Measurements from ENCODE around the gene NKD1.
"Not testable (repeated sequence)": the region's sequence is repeated elsewhere in the genome, so short reads cannot be mapped to it uniquely, and the experiment has no call there.

The NKD1 gene

DNA sequence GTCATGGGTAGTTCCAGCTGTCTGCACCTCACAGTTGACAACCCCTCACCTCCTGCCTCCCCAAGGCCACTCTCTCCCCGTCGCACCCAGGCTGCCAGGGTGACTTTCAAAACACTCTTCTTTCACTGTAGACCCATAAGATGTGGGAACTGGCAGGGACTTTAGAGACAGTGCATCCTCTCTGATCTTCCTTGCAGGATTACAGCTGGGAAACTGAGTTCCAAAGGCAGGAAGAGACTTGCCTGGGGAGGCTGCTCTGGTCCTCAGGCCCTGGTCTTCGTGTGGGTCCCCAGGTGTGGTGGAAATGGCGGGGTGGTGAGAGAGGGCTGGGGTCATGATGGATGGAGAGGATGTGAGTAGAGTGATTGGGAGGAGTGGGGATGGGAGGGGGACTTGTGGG is 21.9 kb upstream of the NKD1 start:
- Histone ChIP-seq H3K4me1 (no peaks in the 10 kb centered on the region), H3K36me3 (replicated peaks) (no peaks in the 10 kb centered on the region), H3K27me3 (ENCODE audit: low read depth) (no peaks in the 10 kb centered on the region), H3K9me3 (0 out of 2 replicates have a peak, but pooled peaks cover 2% of the 10 kb centered on the region), H3K4me3 (no peak overlapping the region)
- DNase-seq (ENCODE audit: low spot score in 2 of 2), result no peak
- in situ Hi-C loops (cut with MboI; ENCODE audit: low sequenced_read_pairs), result no loop called here

DNA sequence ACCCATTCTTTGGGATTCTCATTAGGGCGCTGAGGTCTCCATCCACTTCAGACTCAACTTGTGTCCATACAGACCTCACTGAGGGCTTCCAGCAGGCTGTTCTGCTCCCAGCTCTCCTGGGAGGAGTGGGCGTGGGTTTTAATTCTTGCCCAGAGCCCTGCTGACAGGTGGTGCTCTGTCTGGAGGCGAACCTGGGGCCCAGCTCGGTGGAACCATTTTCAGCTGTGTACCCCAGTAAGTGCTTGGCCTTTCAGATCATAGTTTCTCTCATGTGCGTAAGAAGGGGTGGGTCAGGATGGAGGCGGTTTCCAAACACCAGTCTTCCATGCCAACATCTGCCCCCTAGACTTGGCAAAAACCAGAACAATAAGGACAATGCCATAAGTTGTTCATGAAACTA is 21.4 kb upstream of the NKD1 start:
- Histone ChIP-seq H3K27me3 (ENCODE audit: low read depth) (no peaks in the 10 kb centered on the region), H3K4me1 (no peaks in the 10 kb centered on the region), H3K9me3 (0 out of 2 replicates have a peak, but pooled peaks cover 2% of the 10 kb centered on the region), H3K4me3 (no peak overlapping the region), H3K36me3 (replicated peaks) (no peaks in the 10 kb centered on the region)
- DNase-seq (ENCODE audit: low spot score in 2 of 2), result no peak
- in situ Hi-C loops (cut with MboI; ENCODE audit: low sequenced_read_pairs), result no loop called here

DNA sequence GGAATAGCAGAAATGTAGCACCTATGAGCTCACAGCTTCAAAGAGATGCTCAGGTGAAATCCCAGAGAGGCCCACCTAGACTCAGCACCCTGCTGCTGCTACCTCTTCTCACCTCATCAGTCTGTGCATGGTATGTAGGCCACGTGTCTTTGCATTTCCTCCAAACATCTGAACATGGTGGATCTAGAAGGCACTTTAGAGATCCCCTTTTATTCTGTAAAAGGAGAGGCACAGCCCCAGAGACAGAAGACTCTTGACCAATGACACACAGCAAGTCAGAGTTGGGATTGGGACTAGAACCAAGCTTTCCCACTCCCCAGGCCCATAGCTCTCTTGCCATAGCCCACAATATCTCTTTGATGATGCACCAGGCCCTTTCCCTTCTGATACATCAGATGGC is 19.4 kb upstream of the NKD1 start:
- DNase-seq (ENCODE audit: low spot score in 2 of 2), result no peak
- no peaks in the 10 kb centered on the region for H3K27me3 ChIP-seq (ENCODE audit: low read depth)
- in situ Hi-C loops (cut with MboI; ENCODE audit: low sequenced_read_pairs), result no loop called here
- no peak overlapping the region for H3K4me3 ChIP-seq
- H3K36me3 ChIP-seq (replicated peaks), result no peaks in the 10 kb centered on the region
- H3K9me3 ChIP-seq, result 0 out of 2 replicates have a peak, but pooled peaks cover 2% of the 10 kb centered on the region
- no peaks in the 10 kb centered on the region for H3K4me1 ChIP-seq

DNA sequence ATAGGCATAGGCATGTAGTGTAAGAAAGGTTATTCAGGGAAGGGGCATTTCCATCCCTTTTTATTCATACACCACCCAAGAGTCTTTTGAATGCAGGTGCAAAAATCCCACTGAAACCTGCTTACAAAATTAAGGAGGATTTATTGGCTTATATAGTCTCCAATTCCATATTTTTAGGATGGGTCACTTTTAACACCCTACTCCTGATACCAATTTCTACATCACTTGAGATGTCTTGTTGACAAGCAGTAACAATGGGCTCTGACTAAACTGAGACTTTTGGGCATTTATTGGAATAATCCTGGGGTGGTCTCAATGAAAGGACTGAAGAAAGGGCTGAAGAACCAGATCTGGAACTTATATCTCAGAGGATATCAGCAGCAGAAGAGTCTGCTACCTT is 18.9 kb upstream of the NKD1 start:
- no peak overlapping the region for H3K4me3 ChIP-seq
- no peak for DNase-seq (ENCODE audit: low spot score in 2 of 2)
- no peaks in the 10 kb centered on the region for H3K4me1 ChIP-seq
- no peaks in the 10 kb centered on the region for H3K36me3 ChIP-seq (replicated peaks)
- 0 out of 2 replicates have a peak, but pooled peaks cover 2% of the 10 kb centered on the region for H3K9me3 ChIP-seq
- in situ Hi-C loops (cut with MboI; ENCODE audit: low sequenced_read_pairs), result no loop called here
- H3K27me3 ChIP-seq (ENCODE audit: low read depth), result no peaks in the 10 kb centered on the region

DNA sequence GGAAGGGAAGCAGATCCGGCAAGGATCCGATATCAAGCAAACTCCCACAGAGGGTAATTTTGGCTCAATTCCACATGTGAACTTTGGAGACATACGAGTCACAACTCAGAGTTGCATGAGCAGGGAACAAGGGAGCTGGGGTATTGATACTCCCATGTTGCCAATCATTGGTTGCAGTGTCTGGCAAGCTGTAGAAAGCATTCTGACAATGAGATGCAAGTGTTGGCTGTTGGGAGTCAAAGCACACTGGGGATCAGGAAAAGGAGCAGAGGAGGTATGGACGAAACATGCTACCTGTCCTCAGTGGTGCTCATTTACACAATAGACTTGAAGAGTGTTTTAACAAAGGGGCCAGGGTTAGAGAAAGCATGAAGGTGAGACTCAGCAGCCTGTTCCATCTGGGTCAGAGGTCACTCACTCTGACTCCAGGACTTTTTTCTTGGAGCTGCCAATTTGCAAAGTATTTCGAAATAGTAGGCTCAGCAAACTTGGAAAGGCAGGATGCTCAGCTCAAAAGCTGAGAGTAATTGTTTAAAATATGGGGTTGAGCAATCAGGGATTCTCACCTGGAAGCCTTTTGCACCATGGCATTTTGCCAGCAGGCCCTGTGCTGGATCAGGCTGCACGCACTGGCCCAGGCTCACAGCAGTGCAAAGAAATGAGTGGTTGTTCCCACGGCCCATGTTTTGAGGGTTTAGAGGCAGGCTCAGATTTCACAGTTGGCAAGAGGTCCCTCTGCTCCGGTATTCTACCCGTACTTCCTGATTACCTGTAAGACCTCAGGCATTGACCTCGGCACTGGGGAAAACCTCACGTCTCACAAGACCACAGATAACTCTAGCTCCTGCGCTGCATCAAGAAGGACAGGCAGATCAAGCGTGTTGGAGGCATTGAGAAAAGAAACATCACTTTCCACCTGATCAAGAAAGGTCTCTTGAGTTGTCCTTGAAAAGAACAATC is 17.6 kb upstream of the NKD1 start:
- H3K4me1 ChIP-seq, result no peaks in the 10 kb centered on the region
- no peaks in the 10 kb centered on the region for H3K36me3 ChIP-seq (replicated peaks)
- H3K9me3 ChIP-seq, result 0 out of 2 replicates have a peak, but pooled peaks cover 2% of the 10 kb centered on the region
- in situ Hi-C loops (cut with MboI; ENCODE audit: low sequenced_read_pairs), result no loop called here
- no peak overlapping the region for H3K4me3 ChIP-seq
- DNase-seq (ENCODE audit: low spot score in 2 of 2), result no peak
- H3K27me3 ChIP-seq (ENCODE audit: low read depth), result no peaks in the 10 kb centered on the region

DNA sequence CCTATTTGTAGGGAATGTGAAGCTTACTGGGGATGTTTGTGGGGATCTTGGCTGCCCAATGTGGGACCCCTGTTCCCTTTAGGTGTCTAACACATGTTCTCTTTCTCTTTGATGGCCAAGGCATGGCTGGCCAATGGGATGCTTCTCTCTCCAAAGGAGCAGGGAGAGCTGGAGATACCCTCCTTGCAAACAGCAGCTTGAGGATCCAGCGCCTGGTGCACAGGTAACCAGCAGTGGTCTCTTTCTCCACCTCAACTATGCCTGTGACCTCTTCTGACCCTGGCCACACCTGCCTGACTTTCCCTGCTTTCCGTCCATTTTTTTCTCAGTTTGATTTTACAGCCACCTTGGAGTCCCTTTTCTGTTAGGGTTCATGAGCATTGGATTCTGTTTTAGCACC is 16.8 kb upstream of the NKD1 start:
- no peak overlapping the region for H3K4me3 ChIP-seq
- no peaks in the 10 kb centered on the region for H3K27me3 ChIP-seq (ENCODE audit: low read depth)
- no peaks in the 10 kb centered on the region for H3K36me3 ChIP-seq (replicated peaks)
- H3K9me3 ChIP-seq, result 0 out of 2 replicates have a peak, but pooled peaks cover 2% of the 10 kb centered on the region
- in situ Hi-C loops (cut with MboI; ENCODE audit: low sequenced_read_pairs), result no loop called here
- DNase-seq (ENCODE audit: low spot score in 2 of 2), result no peak
- H3K4me1 ChIP-seq, result no peaks in the 10 kb centered on the region

DNA sequence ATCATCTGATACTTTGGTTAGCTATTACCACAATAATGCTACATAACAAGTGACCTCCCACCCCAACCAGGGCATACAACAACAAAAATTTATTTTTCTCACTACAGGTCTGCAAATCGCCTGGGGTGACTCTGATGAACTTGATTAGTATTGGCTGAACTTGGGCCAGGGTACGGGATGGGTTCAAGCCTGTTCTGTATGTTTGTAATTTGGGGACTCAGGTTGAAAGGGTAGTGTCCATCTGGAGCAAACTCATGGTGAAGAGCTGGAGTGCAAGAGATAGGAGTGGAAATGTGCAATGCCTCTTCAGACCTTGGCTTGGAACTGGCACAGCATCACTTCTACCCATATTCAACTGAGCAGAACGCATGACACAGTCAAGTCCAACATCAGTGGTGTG is 16.3 kb upstream of the NKD1 start:
- Histone ChIP-seq H3K4me1 (no peaks in the 10 kb centered on the region), H3K27me3 (ENCODE audit: low read depth) (no peaks in the 10 kb centered on the region), H3K36me3 (replicated peaks) (no peaks in the 10 kb centered on the region), H3K9me3 (0 out of 2 replicates have a peak, but pooled peaks cover 2% of the 10 kb centered on the region), H3K4me3 (no peak overlapping the region)
- DNase-seq (ENCODE audit: low spot score in 2 of 2), result no peak
- in situ Hi-C loops (cut with MboI; ENCODE audit: low sequenced_read_pairs), result no loop called here

DNA sequence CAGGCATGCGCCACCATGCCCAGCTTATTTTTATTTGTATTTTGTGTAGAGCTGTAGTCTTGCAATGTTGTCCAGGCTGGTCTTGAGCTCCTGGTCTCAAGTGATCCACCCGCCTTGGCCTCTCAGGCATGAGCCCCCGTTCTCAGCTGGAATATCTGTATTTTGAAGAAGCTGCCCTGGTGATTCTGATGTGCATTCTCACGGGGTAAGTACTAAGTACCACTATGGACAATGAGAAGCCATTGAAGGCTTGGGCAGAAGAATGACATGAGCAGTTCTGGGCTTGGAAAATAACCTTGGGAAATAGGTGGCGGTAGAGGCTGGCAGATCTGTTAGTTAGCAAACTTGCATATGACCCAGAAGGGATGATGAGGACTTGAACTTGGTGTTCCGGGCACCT is 15.6 kb upstream of the NKD1 start:
- H3K36me3 ChIP-seq (replicated peaks), result no peaks in the 10 kb centered on the region
- no peak for DNase-seq (ENCODE audit: low spot score in 2 of 2)
- no peak overlapping the region for H3K4me3 ChIP-seq
- 0 out of 2 replicates have a peak, but pooled peaks cover 2% of the 10 kb centered on the region for H3K9me3 ChIP-seq
- no peaks in the 10 kb centered on the region for H3K27me3 ChIP-seq (ENCODE audit: low read depth)
- no peaks in the 10 kb centered on the region for H3K4me1 ChIP-seq
- in situ Hi-C loops (cut with MboI; ENCODE audit: low sequenced_read_pairs), result no loop called here

DNA sequence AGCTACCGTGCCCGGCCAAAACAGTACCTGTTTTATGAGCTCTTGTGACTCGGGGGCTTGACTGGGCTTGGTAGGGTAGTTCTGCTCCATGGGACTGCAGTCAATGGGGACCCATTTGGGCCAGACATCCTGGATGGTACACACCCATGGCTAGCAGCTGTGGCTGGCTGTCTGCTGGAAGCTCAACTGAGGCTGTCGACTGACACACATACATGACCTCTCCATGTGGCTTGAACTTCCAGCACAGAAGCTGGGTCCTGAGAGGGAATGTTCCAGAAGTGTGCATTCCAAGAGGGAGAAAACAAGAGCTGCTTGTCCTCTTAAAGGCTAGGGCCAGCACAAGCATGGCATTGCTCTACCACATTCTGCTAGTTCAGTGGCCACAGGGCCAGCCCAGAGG is 14.9 kb upstream of the NKD1 start:
- Histone ChIP-seq H3K9me3 (0 out of 2 replicates have a peak, but pooled peaks cover 2% of the 10 kb centered on the region), H3K4me1 (no peaks in the 10 kb centered on the region), H3K36me3 (replicated peaks) (no peaks in the 10 kb centered on the region), H3K4me3 (no peak overlapping the region), H3K27me3 (ENCODE audit: low read depth) (no peaks in the 10 kb centered on the region)
- DNase-seq (ENCODE audit: low spot score in 2 of 2), result no peak
- in situ Hi-C loops (cut with MboI; ENCODE audit: low sequenced_read_pairs), result no loop called here

DNA sequence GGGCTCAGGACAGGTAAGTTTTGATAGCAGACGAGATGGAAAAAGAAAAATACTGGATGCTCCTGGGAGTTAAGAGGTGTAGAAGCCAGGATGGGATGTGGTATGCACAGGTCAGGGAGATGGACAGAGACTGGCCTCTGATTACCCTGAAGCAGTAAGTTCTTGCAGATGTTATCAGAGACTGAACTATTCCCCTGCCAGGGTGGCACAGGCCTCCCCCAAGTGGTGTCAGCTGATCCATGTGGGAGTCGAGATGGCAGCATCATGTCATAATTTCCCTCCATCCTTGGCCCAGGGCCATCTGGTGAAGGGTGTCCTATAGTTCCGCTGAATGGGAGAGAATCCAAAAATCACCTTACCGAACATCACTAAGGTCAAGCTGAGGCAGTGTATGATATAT is 14.1 kb upstream of the NKD1 start:
- no peaks in the 10 kb centered on the region for H3K27me3 ChIP-seq (ENCODE audit: low read depth)
- DNase-seq (ENCODE audit: low spot score in 2 of 2), result no peak
- no peaks in the 10 kb centered on the region for H3K36me3 ChIP-seq (replicated peaks)
- H3K9me3 ChIP-seq, result 0 out of 2 replicates have a peak, but pooled peaks cover 2% of the 10 kb centered on the region
- in situ Hi-C loops (cut with MboI; ENCODE audit: low sequenced_read_pairs), result no loop called here
- no peaks in the 10 kb centered on the region for H3K4me1 ChIP-seq
- H3K4me3 ChIP-seq, result no peak overlapping the region

DNA sequence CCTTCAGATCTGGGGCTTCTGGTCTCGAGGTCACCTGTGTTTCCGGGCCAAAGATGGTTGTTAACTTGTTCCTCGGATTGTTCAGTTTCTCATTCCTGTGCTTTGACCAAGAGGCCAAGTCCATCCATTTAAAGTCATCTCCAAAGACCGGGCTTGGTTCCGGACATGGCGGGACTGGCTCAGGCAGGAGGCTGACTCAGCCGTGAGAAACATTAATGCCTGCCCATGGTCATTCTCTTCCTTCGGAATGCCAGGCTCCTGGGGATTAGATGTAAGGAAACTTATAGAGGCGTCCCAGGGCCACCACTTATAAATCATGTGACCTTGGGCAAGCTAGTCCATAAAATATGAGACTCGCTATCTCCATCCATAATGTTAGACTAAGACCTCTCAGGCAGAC is 13.6 kb upstream of the NKD1 start:
- DNase-seq (ENCODE audit: low spot score in 2 of 2), result no peak
- Histone ChIP-seq H3K4me1 (no peaks in the 10 kb centered on the region), H3K36me3 (replicated peaks) (no peaks in the 10 kb centered on the region), H3K4me3 (no peak overlapping the region), H3K27me3 (ENCODE audit: low read depth) (no peaks in the 10 kb centered on the region), H3K9me3 (0 out of 2 replicates have a peak, but pooled peaks cover 1% of the 10 kb centered on the region)
- in situ Hi-C loops (cut with MboI; ENCODE audit: low sequenced_read_pairs), result no loop called here

DNA sequence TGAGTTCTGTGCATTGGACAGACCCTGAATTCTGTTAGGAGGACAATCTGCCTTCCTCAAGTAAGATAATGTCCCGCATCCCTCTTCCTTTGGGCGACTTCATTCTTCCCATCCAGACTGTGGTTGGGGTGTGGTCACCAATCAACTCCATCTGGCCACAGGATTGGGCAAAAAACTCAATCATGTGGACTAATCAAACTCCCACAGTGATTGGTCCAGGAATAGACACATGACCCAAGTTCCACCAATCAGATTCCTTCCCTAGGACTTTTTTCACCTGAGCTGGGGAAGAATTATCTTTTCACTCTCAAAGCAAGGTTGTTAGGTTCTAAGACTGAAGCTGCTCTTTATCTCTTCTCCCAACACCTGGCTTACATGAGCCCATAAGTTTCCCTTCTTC is 13.2 kb upstream of the NKD1 start:
- in situ Hi-C loops (cut with MboI; ENCODE audit: low sequenced_read_pairs), result no loop called here
- no peaks in the 10 kb centered on the region for H3K4me1 ChIP-seq
- no peak for DNase-seq (ENCODE audit: low spot score in 2 of 2)

DNA sequence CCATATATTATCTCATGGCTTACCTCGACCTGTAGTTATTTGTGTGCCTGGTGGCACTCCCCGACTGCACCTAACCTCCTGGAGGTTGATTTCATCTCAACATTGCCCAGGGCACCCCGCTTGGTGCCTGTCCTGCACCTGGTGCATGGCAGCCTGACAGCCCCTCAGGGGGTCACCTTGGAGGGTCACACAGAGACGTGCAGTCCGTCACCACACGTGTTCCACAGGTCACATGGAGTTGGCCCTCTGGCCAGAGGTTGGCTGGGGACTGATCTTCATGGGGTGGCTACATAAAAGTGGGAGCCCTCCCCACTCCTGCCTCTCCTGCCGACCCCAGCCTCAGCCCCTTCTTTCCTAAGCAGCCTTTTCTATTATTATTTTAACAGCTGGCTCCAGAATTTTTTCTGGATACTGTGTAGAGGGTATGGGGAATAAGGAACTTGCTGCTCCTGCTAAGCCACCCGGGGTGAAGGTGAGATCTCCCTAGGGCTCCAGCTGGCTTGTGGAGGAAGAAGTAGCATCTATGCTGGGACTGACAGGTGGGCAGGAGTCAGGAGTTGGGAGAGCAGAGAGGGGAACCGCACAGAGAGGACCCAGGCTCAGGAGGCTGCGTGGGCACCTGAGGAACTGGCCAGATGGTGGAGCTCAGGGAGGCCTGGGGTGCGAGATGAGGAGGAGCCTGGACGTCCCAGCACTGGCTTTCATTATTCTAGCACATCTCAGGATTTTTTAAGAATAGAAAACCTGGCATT is 12.5 kb upstream of the NKD1 start:
- H3K4me1 ChIP-seq, result no peaks in the 10 kb centered on the region
- H3K9me3 ChIP-seq, result no peaks in the 10 kb centered on the region
- no peaks in the 10 kb centered on the region for H3K36me3 ChIP-seq (replicated peaks)
- no peak overlapping the region for H3K4me3 ChIP-seq
- in situ Hi-C loops (cut with MboI; ENCODE audit: low sequenced_read_pairs), result no loop called here
- H3K27me3 ChIP-seq (ENCODE audit: low read depth), result no peaks in the 10 kb centered on the region
- DNase-seq (ENCODE audit: low spot score in 2 of 2), result no peak

More for the DNA sequence above, 13.2 kb upstream of the NKD1 start:
- Histone ChIP-seq H3K27me3 (ENCODE audit: low read depth) (no peaks in the 10 kb centered on the region), H3K9me3 (no peaks in the 10 kb centered on the region), H3K4me3 (no peak overlapping the region), H3K36me3 (replicated peaks) (no peaks in the 10 kb centered on the region)

DNA sequence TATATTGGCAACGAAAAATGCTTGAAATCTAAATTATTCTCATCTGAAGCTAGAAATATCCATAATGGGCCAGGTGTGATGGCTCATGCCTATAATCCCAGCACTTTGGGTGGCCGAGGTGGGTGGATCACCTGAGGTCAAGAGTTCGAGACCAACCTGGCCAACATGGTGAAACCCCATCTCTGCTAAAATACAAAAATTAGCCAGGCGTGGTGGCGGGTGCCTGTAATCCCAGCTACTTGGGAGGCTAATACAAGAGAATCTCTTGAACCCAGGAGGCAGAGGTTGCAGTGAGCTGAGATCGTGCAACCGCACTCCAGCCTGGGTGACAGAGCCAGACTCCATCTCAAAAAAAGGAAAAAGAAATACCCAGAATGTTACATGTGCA is 11.9 kb upstream of the NKD1 start:
- H3K4me1 ChIP-seq; DNase-seq (ENCODE audit: low spot score in 2 of 2); H3K9me3 ChIP-seq; H3K27me3 ChIP-seq (ENCODE audit: low read depth); H3K36me3 ChIP-seq (replicated peaks); in situ Hi-C loops (cut with MboI; ENCODE audit: low sequenced_read_pairs); H3K4me3 ChIP-seq: not testable (repeated sequence)

Measured in HAP-1 (cell line).